Measurements from ENCODE around the gene ZBTB7B.

Gene ZBTB7B

DNA sequence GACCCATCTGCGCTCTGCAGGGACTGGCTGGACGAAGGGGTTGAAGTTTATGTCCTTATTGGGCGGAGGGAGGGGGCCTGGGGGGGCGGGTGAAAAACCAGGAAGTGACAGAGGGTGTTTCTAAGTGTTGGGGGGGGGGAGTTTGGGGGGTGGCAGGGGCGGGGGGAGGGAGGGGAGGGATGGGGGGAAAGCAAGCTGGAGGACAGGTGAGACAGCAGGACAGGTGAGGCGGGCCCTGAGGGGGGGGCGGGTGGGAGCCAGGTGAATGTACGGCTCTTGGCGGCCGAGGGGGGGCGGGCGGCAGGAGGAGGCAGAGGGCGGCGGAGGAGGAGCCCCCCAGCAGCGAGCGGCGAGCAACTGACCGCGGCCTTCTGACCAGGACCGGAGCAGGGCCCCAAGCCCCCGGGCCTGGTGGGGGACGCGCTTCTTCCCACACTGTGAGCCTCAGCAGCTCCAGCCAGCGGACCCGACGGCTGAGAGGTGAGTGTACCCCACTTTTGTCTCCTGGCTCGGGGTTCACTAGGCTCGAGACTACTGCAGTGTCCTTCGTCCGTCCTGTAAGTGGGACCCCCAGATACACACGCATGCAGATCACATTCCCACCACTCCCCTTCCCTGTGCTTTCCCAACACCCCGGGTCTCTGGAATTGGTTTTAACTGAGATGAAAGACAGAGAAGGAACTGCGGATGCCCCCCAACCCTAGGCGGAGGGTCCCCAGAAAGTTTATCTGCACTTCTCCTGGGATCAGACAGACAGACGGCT, at the start of gene ZBTB7B:
ZBTB7B (plus strand) TSS at position 339 of the 763 bp plus-strand sequence. CDS start 11,859 bp downstream, outside the sequence.
- DNase-seq (ENCODE audit: low read depth) = no peak

DNA sequence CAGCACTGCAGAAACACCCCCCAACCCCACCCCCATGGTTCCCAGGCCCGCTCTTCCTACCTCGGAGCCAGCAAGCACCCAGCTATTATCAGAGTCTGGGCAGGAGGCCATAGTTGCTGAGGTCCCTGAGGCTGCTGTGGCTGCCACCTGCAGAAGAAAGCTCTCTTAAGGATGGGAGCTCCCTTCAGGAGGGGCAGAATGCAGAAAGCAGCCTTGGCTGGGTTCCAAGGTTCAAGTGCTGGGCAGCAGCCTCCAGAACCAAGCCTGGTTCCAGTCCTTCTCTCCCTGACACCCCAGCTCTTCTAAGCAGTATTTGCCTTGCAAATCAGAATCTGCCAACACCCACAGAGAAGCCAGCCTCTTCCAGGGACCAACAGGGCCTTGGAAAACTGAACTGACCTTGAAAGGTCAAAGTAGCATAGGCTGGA, 49.0 kb upstream of the ZBTB7B start:
- DNase-seq (ENCODE audit: low read depth) = no peak

DNA sequence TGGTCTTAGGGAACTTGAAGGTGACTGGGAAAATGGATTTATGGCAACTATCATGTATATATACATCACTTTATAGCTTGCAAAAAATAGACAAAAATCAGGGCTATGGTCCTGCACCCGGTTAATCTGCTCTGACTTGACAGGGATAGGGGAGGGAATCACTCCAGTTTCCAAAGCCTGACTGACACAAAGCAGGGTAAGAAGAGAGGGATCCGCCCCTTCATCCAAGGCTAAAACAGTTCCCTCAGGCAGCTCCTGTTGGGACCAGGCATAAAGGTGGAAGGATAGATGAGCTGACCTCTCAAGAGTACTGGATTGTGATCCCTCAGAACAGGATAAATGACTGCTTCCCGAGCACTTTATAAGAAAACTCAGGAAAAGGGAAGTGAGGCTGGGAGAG, 48.1 kb upstream of the ZBTB7B start:
- DNase-seq (ENCODE audit: low read depth) = no peak

DNA sequence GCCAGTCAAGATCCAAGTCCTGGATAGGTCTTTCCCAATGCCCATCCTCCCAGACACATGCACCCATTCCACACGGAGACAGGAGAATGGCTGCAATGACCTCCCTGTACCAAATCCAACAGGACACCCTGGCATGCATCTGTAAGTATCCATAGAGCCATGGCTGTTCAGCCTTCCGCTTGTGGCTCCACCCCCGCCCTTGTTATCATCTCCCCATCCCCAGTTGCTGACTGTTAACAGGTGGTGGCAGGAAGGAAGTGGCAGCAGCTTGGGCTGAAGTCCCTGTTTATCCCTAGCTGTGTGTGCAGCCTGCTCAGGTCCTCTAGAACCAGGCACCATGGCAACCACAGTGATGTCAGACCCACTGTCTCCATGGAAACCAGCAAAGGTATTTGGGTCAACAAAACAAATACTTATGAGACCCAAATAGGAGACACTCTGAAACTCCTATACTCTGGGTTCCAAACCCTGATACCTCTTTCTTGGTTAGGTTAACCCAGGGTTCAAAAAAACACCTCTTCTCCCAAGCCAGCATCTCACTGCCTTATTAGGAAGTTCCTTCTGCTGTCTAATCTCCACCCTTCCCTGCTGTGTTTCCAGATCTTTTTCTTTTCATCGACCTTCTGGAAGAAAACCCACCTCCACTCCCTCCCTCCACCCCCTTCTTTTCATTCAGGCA, 47.4 kb upstream of the ZBTB7B start:
- DNase-seq (ENCODE audit: low read depth) = peak; percentile 80

DNA sequence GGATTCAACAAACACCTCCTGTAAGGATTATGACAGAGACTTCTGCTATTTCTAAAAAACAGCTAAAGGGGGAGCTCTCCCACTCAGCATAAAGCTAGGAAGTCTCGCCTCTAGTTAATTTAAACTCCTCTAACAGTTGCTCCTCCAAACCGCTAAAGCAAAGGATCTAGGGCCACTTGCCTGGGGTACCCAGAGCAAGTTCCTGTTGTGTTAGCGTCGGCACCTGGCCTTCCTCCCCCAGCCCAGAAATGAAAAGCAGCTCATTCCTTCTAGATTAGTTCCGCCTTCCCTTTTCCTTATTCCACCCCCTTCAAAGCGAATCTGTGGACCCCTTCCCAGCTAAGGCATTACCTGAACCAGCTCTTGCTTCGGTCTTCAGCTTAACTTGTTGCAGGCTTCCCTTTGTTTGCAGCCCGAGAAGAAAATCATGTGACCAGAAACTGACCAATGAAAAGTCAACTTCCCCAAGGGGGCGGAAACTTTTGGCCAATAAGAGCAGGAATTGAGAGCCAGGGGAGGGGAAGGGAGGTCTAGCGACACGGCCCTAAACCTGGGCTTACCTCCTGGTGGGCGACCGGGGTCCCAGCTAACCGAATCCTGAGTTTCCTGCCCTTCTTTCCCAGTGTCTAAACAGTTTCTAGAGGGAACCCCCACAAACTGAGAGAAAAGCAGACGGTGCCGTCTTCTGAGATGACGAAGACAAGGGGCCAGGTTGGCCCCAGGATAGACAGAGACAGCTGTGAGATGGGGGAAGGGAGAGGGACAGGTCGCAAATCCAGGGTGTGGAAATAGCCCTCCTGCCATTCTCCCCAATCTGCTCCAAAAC, 46.7 kb upstream of the ZBTB7B start, which contains the start of gene PBXIP1:
PBXIP1 (minus strand) TSS at position 382 of the 826 bp plus-strand sequence. CDS start 2,378 bp downstream, outside the sequence.
- peak; percentile 62 for DNase-seq (ENCODE audit: low read depth)

- DNase-seq (ENCODE audit: low read depth) = no peak
Observed at GRCh38 chr1:154956544-154956941, 46.1 kb upstream of the ZBTB7B start.

- no peak for DNase-seq (ENCODE audit: low read depth)
Observed at GRCh38 chr1:154957091-154957657, 45.4 kb upstream of the ZBTB7B start.

DNA sequence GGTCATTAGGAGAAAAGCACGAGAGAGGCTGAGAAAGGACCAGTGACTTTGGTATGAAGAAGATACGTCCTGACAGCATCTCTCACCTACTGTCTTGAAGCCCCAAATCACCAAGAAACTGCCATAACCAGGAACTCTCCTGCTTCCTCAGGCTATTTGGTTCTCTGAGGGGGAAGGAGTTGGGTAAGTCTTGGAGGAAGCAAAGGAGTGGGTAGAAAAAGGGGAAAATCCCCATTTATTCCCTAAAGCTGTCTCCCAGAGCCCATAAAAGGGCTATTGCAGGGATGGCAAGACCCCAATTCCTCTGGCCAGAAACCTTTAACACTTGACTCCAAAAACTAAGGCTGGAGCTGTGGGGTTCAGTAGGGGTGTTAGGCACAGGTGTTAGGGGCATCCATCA, 44.6 kb upstream of the ZBTB7B start:
- no peak for DNase-seq (ENCODE audit: low read depth)

DNA sequence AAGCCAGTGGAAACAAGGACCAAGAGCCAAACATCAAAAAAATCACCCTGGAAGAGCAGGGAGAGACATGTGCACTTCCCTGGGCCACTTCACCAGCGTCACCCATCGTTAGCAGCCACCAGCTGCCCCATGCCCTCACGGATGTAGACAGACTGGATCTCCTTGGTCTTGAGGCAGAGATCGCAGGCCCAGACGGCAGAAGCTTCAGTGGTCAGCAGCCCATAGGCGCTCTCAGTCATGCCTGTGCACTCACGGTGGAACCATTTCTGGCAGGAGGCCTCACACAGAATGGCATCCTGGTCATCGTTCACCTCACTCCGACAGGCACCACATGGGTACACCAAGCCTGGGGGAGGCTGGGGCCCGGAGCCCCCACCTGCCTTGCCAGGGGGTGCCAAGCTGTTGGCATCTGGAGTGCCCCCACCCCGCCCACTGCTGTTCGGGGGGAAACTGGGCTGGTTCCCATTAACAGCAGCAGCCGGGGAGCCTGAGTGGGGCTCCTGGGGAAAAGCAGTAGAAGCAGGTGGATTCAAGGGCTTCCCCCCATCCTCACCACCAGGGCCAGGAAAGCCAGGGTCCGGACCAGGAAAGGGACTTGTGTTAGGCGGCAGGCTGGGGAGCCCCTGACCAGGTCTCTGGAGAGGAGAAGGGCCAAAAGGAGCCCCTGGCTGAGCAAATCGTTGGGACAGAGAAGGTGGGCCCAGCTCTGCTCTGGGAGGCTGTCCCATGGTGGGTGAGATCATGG, 43.7 kb upstream of the ZBTB7B start:
- DNase-seq (ENCODE audit: low read depth) = no peak

- no peak for DNase-seq (ENCODE audit: low read depth)
Observed at GRCh38 chr1:154959426-154959780, 43.2 kb upstream of the ZBTB7B start.

GRCh38 chr1:154960446-154961136, 42.0 kb upstream of the ZBTB7B start:
- DNase-seq (ENCODE audit: low read depth) = no peak

DNA sequence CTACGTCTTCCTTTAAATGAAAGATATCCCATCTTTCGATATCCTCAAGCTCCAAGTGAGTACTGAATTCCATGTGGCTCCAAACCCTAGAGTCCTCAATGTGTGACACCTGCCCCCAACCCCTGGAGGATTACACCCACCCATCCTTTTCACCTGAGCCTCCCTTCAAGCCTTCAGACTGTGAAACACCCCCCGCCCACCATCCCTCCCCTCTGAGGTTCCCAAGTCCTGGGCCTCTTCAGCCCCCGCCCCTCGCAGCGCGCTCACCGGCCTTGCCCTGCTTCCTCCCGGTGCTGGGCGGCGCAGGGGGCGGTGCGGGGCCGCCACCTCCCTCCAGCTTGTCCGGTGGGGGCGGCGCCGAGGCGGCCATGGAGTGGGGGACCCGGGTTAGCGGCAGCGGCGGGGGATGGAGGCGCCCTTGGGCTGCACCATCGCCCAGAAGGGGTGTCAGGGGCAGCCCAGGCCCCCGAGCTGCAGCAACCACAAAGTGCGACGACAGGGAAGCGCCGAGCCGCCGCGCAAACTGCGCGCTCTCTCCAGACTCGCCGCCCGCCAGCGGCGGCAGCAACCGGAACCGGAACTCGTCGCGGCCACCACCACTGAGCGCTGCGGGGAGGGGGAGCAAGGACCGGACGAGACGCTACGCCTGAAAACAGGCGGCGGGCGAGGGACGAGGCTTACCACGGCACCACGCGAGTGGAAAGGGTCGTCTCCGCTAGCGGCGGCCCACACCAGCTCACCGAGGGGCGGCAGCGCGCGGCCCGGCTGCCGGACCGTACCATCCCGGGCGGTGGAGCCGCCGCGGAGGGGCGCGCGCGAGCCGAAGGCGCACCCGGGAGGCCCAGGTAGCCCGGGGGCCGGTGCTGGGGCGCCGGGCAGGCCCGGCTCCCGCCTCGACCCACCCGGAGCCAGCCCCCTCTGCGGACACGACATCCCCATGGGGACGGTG, 41.1 kb upstream of the ZBTB7B start, which contains the start of gene PYGO2:
PYGO2 (minus strand) TSS at position 576 of the 949 bp plus-strand sequence; CDS start at position 370, 206 bp downstream.
- DNase-seq (ENCODE audit: low read depth) = peak; percentile 64

DNA sequence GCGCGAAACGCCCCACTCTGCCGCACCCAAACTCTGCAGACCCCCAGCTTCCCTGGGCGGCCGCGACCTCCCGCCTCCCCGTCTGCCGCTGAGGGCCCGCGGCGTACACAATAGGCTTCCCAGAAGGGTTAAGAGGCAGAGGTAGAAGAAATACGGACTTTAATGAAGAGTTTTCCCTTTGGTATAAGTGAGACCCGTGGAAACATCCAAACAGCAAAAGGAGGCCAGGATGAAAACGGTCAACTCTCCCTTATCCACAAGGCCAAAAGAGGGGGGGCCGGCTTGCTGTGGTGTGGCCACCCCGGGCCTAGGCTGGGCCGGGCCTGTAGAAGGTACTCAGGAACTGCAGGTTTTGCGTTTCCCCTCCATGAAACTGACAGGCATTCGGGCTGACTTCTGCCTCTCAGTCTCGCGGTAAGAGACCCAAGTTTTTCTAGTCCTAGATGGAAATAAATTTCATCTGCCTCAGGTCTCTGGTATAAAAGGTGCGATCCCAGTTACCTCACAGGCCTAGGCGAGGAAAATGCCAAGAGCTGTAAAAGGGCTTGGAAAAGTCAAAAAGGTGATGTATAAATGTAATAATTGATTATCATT, 40.3 kb upstream of the ZBTB7B start:
- DNase-seq (ENCODE audit: low read depth) = no peak

DNA sequence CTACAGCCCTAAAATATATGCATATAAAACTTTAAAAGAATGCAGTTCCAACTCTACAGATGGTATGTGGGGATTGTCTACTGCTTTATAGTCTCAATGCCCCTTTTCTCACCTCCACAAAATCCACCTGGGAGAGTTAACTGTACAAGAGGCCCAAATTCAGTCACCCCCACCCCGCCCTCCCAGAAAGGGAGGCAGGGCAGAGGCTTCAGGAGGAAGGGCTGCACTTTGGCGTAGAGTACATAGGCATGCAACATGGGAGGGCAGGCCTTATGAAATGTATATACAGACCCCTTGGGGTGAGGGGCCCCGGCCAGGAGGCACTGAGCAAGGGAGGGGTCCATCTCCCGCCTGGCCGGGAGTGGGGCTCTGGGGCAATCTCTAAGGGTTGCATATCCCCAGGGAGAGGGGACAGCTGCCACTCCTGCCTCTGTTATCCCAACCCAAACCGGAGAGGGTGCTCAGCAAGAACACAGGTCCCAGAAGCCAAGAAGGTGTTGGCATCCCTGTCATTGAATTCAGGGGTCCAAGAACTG, 39.7 kb upstream of the ZBTB7B start:
- DNase-seq (ENCODE audit: low read depth) = no peak

- DNase-seq (ENCODE audit: low read depth) = no peak
Observed at GRCh38 chr1:154963643-154964042, 39.0 kb upstream of the ZBTB7B start.

- DNase-seq (ENCODE audit: low read depth) = no peak
Observed at GRCh38 chr1:154964359-154964758, 38.2 kb upstream of the ZBTB7B start.

GRCh38 chr1:154966111-154966510, 36.5 kb upstream of the ZBTB7B start:
- DNase-seq (ENCODE audit: low read depth) = no peak

GRCh38 chr1:154967331-154967950, 35.2 kb upstream of the ZBTB7B start:
- no peak for DNase-seq (ENCODE audit: low read depth)
